Mucosa of descending colon (tissue), 3 donors: ENCODE results near the gene IRS2. TPM values are rescaled to one million over a fixed set of nuclear protein-coding genes. Genes with fewer than 3 reads are reported as not detected.

Experiments
- ATAC-seq: fragments of 200-7000 bp; cut with Tn5 transposase; one replicate; pipeline ENCODE4 v1.9.1; 2020; ENCODE audit warnings: mild to moderate bottlenecking, moderate library complexity
- DNase-seq, 3 donors: peaks; one replicate each; pipeline ENCODE4 v3.0.0-alpha.2; 2020
- H3K36me3 ChIP-seq: fragments of 200-600 bp; one replicate; pipeline ENCODE4 v1.8.0; 2021; ENCODE audit warnings: low read depth, mild to moderate bottlenecking
- H3K4me1 ChIP-seq: fragments of 200-600 bp; one replicate; pipeline ENCODE4 v1.8.0; 2021; ENCODE audit warnings: low read depth, mild to moderate bottlenecking
- H3K4me3 ChIP-seq: fragments of 200-600 bp; one replicate; pipeline ENCODE4 v1.8.0; 2021; ENCODE audit warnings: mild to moderate bottlenecking
- H3K9me3 ChIP-seq: fragments of 200-600 bp; one replicate; pipeline ENCODE4 v1.8.0; 2021; ENCODE audit warnings: mild to moderate bottlenecking
- intact Hi-C, 2 donors: fragments of 100-400 bp; cut with DNase I in 1 of 2; cut with micrococcal nuclease in 1 of 2; formaldehyde crosslinking; loops; one replicate each; pipeline versions ENCODE4 v1.11.0 to v1.11.1; 2022; cut with DNase I, micrococcal nuclease
- total RNA-seq, 3 donors: library from RNA; stranded (reverse); fragmentation: NEBNext Ultra II Directional in 2 of 3; extraction: Animal tissue kit (Norgen Biotek cat#: 25700) in 2 of 3; gene quantifications; one replicate each; pipeline versions ENCODE4 v1.2.1 to v1.2.4, GENCODE V29; 2021 to 2023
- TF ChIP-seq, protein P1 (sequence below): fragments of 200-600 bp; IDR thresholded peaks from one replicate; pipeline ENCODE4 v1.8.0; 2022; ENCODE audit warnings: antibody characterized with exemption, mild to moderate bottlenecking
- donor health status: DM: no; HTN: no; CAD: no; lungs with moderate emphysema.
- donor health status: DM: no; HTN: no; CAD: no.
- donor health status: DM: no; HTN: yes; CAD: no.

IRS2 gene
- total RNA-seq, 3 donors from 2014 or later = 14.0 to 31.4 (median 23.7) TPM

- intact Hi-C loops = no loop called here
- H3K4me1 ChIP-seq = no peaks in the 10 kb centered on the region
- DNase-seq (no peak), ATAC-seq (no peak)
- H3K4me3 ChIP-seq = no peak overlapping the region
- H3K36me3 ChIP-seq = no peaks in the 10 kb centered on the region
- TF ChIP-seq, protein P1, sequence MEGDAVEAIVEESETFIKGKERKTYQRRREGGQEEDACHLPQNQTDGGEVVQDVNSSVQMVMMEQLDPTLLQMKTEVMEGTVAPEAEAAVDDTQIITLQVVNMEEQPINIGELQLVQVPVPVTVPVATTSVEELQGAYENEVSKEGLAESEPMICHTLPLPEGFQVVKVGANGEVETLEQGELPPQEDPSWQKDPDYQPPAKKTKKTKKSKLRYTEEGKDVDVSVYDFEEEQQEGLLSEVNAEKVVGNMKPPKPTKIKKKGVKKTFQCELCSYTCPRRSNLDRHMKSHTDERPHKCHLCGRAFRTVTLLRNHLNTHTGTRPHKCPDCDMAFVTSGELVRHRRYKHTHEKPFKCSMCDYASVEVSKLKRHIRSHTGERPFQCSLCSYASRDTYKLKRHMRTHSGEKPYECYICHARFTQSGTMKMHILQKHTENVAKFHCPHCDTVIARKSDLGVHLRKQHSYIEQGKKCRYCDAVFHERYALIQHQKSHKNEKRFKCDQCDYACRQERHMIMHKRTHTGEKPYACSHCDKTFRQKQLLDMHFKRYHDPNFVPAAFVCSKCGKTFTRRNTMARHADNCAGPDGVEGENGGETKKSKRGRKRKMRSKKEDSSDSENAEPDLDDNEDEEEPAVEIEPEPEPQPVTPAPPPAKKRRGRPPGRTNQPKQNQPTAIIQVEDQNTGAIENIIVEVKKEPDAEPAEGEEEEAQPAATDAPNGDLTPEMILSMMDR = no peak
- H3K9me3 ChIP-seq = no peaks in the 10 kb centered on the region
Measured at GRCh38 chr13:109816112-109816807, 29.9 kb upstream of the IRS2 start.

GRCh38 chr13:109815651-109816050 is 29.3 kb upstream of the IRS2 start:
- H3K36me3 ChIP-seq = no peaks in the 10 kb centered on the region
- no peak overlapping the region for H3K4me3 ChIP-seq
- H3K9me3 ChIP-seq = no peaks in the 10 kb centered on the region
- ATAC-seq (no peak), DNase-seq (no peak)
- TF ChIP-seq, protein P1 = no peak
- intact Hi-C loops = no loop called here
- no peaks in the 10 kb centered on the region for H3K4me1 ChIP-seq

GRCh38 chr13:109813663-109814062 is 27.3 kb upstream of the IRS2 start:
- no peaks in the 10 kb centered on the region for H3K36me3 ChIP-seq

DNA sequence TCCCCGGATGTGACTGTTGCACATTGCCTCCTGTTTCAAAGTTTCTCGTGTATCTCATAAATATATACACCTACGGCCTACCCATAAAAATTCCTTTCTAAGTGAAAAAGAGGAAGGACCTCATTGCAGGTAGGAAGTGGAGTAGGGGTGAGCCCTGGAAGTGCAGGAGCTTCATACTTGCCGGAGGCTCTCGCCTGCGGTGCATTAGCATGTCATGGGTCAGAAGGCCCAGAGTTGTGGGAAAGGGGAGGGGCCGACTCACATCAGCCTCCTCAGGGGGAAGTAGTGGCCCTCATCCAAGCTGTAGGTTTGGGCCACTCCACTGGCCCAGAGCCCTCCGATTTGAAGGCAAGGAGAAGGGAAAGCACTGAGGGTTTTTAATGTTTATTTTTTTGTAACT is 26.0 kb upstream of the IRS2 start:
- Histone ChIP-seq H3K4me3 (no peak overlapping the region), H3K4me1 (no peaks in the 10 kb centered on the region), H3K36me3 (no peaks in the 10 kb centered on the region), H3K9me3 (no peaks in the 10 kb centered on the region)
- intact Hi-C loops = no loop called here
- TF ChIP-seq, protein P1 = no peak
- ATAC-seq (no peak), DNase-seq (no peak)

More at GRCh38 chr13:109813663-109814062, 27.3 kb upstream of the IRS2 start:
- ATAC-seq = no peak
- Histone ChIP-seq H3K4me1 (no peaks in the 10 kb centered on the region), H3K9me3 (no peaks in the 10 kb centered on the region), H3K4me3 (no peak overlapping the region)
- no peak for DNase-seq
- TF ChIP-seq, protein P1 = no peak
- intact Hi-C loops = no loop called here

GRCh38 chr13:109810761-109811510 is 24.6 kb upstream of the IRS2 start:
- intact Hi-C loops = no loop called here
- Histone ChIP-seq H3K9me3 (no peaks in the 10 kb centered on the region), H3K4me1 (no peaks in the 10 kb centered on the region), H3K36me3 (no peaks in the 10 kb centered on the region), H3K4me3 (no peak overlapping the region)
- ATAC-seq (no peak), DNase-seq (no peak)
- TF ChIP-seq, protein P1 = no peak
